ENCODE data around the gene SEMA4A.
A peak's percentile ranks its signal among the peaks of the same experiment; 100 is the strongest.

Gene SEMA4A

DNA sequence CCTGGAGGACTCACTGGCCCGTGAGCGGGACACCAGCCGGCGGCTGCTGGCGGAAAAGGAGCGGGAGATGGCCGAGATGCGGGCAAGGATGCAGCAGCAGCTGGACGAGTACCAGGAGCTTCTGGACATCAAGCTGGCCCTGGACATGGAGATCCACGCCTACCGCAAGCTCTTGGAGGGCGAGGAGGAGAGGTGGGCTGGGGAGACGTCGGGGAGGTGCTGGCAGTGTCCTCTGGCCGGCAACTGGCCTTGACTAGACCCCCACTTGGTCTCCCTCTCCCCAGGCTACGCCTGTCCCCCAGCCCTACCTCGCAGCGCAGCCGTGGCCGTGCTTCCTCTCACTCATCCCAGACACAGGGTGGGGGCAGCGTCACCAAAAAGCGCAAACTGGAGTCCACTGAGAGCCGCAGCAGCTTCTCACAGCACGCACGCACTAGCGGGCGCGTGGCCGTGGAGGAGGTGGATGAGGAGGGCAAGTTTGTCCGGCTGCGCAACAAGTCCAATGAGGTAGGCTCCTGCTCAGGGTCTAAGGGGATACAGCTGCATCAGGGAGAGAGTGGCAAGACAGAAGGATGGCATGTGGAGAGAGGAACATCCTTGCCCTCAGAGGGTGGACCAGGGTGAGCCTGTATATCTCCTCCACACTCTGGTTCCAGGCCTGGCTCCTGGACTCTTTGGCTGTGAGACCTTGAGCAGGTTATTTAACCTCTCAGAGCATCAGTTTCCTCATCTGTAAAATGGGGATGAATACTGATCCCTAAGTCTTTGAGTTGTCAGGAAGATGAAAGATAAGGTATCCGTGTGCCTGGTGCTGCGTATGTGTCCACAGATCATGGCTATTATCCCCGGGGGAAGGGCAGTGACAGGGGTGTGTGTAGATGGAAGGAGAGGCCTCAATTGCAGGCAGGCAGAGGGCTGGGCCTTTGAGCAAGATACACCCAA lies 17.2 kb upstream of the SEMA4A start:
- DNase-seq (ENCODE audit: low read depth in 2 of 2) = no peak

DNA sequence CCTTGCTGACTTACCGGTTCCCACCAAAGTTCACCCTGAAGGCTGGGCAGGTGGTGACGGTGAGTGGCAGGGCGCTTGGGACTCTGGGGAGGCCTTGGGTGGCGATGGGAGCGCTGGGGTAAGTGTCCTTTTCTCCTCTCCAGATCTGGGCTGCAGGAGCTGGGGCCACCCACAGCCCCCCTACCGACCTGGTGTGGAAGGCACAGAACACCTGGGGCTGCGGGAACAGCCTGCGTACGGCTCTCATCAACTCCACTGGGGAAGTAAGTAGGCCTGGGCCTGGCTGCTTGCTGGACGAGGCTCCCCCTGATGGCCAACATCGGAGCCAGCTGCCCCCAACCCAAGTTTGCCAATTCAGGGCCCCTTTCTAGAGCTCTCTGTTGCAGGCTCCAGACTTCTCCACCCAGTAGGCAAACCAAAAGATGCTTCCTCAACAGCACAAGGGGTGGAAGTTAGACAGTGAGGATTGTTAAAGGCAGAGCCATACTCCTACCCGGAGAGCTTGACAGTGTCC lies 16.4 kb upstream of the SEMA4A start:
- DNase-seq (ENCODE audit: low read depth in 2 of 2) = no peak

- DNase-seq (ENCODE audit: low read depth in 2 of 2) = no peak
These were observed 14.9 kb upstream of the SEMA4A start for GRCh38 chr1:156138458-156138867.

- no peak for DNase-seq (ENCODE audit: low read depth in 2 of 2)
These were observed 12.3 kb upstream of the SEMA4A start for GRCh38 chr1:156140879-156141707.

GRCh38 chr1:156143765-156144489 lies 9.5 kb upstream of the SEMA4A start:
- peak in 1 of 2 experiments; percentile 31 for DNase-seq (ENCODE audit: low read depth in 2 of 2)

DNA sequence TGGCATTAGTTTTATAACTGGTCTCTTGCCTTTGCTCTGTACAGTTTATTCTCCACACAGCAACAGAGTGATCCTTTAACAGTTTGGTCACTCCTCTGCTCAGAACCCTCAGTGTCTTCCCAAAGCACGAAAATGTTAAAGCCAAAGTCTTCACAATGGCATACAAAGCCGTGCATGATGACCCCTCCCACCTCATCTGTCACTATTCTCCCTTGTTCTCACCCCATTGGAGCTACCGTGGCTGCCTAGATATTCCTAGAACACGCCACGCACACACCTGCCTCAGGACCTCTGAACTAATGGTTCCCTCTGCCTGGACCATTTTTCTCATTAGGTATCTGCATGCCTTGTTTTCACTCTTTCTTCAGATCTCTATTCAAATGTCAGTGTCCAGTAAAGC lies 8.6 kb upstream of the SEMA4A start:
- no peak for DNase-seq (ENCODE audit: low read depth in 2 of 2)

- DNase-seq (ENCODE audit: low read depth in 2 of 2) = no peak
These were observed 7.8 kb upstream of the SEMA4A start for GRCh38 chr1:156145650-156146019.

DNA sequence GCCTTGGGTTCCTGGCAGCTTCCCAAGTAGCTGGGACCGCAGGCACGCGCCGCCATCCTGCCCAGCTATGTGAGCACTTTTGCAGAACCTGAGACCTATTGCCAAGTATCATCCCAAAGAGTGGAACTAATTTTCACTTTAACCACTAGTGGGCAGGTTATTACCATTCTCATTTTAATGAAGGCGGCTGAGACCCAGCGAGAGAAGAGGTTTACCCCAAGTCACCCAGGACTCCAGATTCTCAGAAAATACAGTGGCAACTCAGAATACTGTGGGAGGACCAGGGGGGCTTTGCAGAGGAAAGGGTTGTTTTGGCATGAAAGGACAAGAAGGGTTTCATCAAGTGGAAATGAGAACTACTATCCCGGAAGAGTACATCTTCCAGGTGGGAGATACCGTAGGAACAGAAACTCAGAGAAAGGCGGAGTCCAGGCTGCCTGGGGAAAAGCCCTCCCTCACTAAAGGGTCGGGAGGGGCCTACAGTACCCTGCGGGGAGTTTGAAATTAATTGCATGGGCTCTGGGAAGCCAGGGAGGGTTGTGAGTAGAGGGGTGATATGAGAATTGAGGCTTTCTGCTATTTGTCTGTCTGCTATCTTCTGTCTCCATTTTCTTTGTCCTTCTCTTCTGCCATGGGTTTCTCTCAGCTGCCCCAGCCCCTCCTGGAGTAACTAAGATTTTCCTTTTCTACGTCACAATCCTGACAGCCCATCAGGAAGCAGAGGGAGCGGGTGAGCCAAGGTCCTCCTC lies 7.2 kb upstream of the SEMA4A start:
- DNase-seq (ENCODE audit: low read depth in 2 of 2) = peak; percentile 84 to 87

GRCh38 chr1:156146769-156147405 lies 6.5 kb upstream of the SEMA4A start:
- DNase-seq (ENCODE audit: low read depth in 2 of 2) = no peak

GRCh38 chr1:156148216-156148615 lies 5.2 kb upstream of the SEMA4A start:
- no peak for DNase-seq (ENCODE audit: low read depth in 2 of 2)

DNA sequence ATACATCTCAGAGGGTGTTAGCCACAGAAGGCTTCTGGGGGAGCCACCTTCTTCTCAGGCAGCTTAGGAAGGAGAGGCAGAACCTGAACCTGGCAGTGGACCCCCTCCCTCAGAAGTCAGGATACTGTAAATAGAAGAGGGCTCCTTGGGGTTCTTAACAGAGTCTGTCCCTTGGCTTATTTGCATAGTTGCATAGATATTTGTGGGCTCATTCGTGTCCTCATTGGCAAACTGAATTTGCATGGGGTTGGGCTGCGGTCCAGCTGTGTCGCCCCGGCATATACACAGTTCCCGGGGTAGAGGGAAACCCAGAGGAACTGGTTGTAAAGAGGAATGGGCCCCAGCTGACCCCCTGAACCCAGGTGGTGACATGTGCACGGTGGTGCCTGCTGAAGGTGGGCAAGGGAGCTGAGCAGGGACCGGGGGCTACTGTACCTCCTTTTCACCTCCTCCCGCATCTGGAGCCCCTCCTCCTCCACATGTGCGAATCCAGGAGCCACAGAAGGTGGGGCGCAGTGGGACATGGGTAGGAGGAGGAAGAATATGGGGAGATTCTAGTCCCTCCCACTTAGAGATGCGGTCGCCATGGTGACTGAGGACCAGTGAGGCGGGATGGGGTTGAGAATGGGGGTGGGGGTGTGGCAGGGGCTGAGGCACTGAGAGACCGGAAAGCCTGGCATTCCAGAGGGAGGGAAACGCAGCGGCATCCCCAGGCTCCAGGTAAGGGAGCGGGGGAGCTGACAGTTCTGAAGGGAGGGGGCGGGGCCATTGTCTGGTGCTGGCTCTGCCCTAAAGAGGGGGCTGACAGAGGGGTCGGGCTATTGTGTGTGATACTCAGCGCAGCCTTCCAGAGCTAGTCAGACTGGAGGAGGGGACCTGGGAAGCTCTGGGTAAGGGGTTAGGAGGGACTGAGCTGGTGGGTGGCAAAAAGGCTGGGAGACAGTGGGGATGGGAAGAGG lies 3.7 kb upstream of the SEMA4A start:
- DNase-seq (ENCODE audit: low read depth in 2 of 2) = no peak

- no peak for DNase-seq (ENCODE audit: low read depth in 2 of 2)
These were observed 2.9 kb upstream of the SEMA4A start for GRCh38 chr1:156150333-156151011.

- DNase-seq (ENCODE audit: low read depth in 2 of 2) = no peak
These were observed 2.2 kb upstream of the SEMA4A start for GRCh38 chr1:156151093-156151688.

GRCh38 chr1:156152628-156153027 lies 757 bp upstream of the SEMA4A start:
- no peak for DNase-seq (ENCODE audit: low read depth in 2 of 2)

GRCh38 chr1:156154317-156154749 lies 948 bp downstream of the SEMA4A start:
- DNase-seq (ENCODE audit: low read depth in 2 of 2) = no peak

DNA sequence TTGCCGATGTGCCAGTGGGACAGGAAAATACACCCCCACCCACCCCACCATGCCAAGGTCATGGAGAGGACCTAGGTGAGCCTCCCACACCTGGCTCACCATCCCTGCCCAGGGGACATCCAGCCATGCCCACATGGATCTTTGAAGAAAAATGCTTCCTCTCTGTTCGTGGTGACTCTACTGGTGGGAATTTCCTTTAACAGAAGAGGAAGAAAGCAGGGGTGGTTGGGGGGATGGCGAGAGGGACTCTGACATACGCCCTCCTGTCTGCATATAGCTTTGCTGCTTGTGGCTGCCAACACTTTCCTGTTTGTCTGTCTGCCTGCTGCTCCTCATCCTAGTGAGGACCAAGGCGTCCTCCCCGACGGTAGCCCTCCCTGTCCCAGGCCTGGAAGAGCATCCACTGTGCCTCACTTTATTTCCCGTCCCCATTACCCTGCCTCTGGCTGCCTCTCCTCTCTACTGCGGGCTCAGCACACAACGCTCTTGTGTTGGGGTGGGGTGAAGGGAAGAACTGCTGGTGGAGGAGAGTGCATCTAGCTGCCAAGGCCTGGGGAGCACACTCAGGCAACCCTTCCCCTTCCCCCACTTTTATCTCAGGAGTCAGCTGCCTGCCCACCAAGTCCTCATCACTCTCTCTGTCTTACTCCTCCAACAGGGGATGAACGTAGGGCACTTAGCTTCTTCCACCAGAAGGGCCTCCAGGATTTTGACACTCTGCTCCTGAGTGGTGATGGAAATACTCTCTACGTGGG lies 2.5 kb downstream of the SEMA4A start:
- no peak for DNase-seq (ENCODE audit: low read depth in 2 of 2)

DNA sequence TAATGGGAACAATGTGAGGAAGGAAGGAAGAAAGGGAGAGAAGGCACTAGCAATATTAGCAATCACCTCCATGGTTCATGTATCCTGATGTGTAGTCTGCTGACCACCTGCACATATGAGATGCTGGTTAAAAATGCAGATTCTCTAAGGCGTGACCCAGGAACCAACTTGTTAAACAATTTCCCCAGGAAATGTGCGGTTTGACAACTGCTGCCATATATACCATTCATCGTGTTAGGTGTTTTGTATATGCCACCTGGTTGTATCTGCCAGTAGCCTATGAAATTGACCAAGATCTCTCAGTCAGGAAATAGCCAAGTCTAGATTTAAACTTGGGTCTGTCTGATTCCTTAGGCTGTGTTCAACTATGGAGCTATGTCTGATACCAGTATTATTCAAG lies 4.1 kb downstream of the SEMA4A start:
- no peak for DNase-seq (ENCODE audit: low read depth in 2 of 2)

DNA sequence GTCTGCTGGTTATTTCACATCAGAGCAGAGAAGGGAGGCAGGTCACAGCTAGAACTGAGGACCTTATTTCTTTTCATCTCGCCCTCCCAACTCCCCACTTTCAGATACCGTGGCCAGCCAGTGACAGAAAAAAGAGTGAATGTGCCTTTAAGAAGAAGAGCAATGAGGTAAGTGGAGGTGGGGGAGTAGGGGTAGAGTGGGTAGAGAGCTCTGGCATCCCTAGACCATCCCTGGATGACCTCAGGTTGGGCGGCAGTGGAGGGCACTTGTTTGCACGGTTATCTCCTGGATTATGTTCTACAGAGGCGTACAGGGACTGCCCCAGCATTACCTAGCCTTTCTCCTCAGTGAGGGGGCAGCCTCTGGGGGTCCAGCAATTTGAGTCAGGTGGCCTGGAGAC lies 4.6 kb downstream of the SEMA4A start:
- DNase-seq (ENCODE audit: low read depth in 2 of 2) = no peak
